Thoracic aorta (tissue), 2 donors: Measurements from ENCODE around the gene MCF2L2. TPM values are rescaled to one million over a fixed set of nuclear protein-coding genes. Genes with fewer than 3 reads are reported as not detected.

Experiments
- ATAC-seq: fragments of 150-250 bp; one replicate; pipeline ENCODE4 v1.8.0; 2017; ENCODE audit warnings: low read depth; ENCODE audit not compliant: insufficient number of reproducible peaks, low FRiP score
- DNase-seq: peaks from one replicate; pipeline ENCODE4 v3.0.0-alpha.2; 2020; ENCODE audit warnings: low spot score
- H3K27ac ChIP-seq, 2 donors: fragments of 200-600 bp; sonication (generic); 1 replicate in 1 of 2; 2 replicates in 1 of 2; pipeline ENCODE4 v1.5.1; 2016; ENCODE audit warnings: mild to moderate bottlenecking in 2 of 2, moderate library complexity in 2 of 2
- H3K27me3 ChIP-seq: fragments of 200-600 bp; sonication (generic); replicated peaks from 2 replicates; pipeline ENCODE4 v1.6.0; 2016; ENCODE audit warnings: mild to moderate bottlenecking; ENCODE audit not compliant: insufficient read depth
- H3K36me3 ChIP-seq: fragments of 200-600 bp; sonication (generic); one replicate; pipeline ENCODE4 v1.5.1; 2016
- H3K4me1 ChIP-seq, 2 donors: fragments of 200-600 bp; sonication (generic); 1 replicate in 1 of 2; 2 replicates in 1 of 2; pipeline versions ENCODE4 v1.5.1 to v1.6.0; 2016; ENCODE audit warnings: low read depth in 2 of 2, mild to moderate bottlenecking in 1 of 2; ENCODE audit not compliant: control insufficient read depth in 1 of 2
- H3K4me3 ChIP-seq: fragments of 200-600 bp; sonication (generic); 2 replicates; pipeline ENCODE4 v1.5.1; 2016; ENCODE audit warnings: mild to moderate bottlenecking
- H3K9me3 ChIP-seq: fragments of 200-600 bp; sonication (generic); 2 replicates; pipeline ENCODE4 v1.5.1; 2016
- CTCF ChIP-seq: fragments of 200-600 bp; sonication (generic); IDR thresholded peaks from one replicate; pipeline ENCODE4 v1.5.1; 2019; ENCODE audit warnings: antibody characterized with exemption
- total RNA-seq, 2 donors: library from RNA; depleted of rRNA; stranded (reverse); fragments of >200 nt; gene quantifications; one replicate each; pipeline versions ENCODE4 v1.1.0 to v1.2.3, GENCODE V29; 2016

MCF2L2 gene
- total RNA-seq, 2 donors from 2014 or later = 0.85 to 1.5 TPM

- Histone ChIP-seq H3K9me3 (no peaks in the 10 kb centered on the region), H3K4me1 (peaks cover 0 to 4% of the 10 kb centered on the region in 2 donors), H3K36me3 (no peaks in the 10 kb centered on the region), H3K4me3 (no peak overlapping the region), H3K27ac (no peak overlapping the region), H3K27me3 (no peaks in the 10 kb centered on the region)
- no peak for ATAC-seq
- no peak for DNase-seq
- TF ChIP-seq CTCF = no peak
Measured at GRCh38 chr3:183293966-183294365, 134.5 kb downstream of the MCF2L2 start.

GRCh38 chr3:183291497-183292031 lies 136.9 kb downstream of the MCF2L2 start:
- ATAC-seq (no peak), DNase-seq (no peak)
- TF ChIP-seq CTCF = no peak
- Histone ChIP-seq H3K36me3 (no peaks in the 10 kb centered on the region), H3K4me3 (no peak overlapping the region), H3K27ac (no peak overlapping the region), H3K9me3 (no peaks in the 10 kb centered on the region), H3K4me1 (peaks cover 2 to 19% of the 10 kb centered on the region in 2 donors), H3K27me3 (no peaks in the 10 kb centered on the region)

GRCh38 chr3:183290216-183290615 lies 138.2 kb downstream of the MCF2L2 start:
- no peak for DNase-seq
- H3K27ac ChIP-seq = no peak overlapping the region
- no peaks in the 10 kb centered on the region for H3K36me3 ChIP-seq
- ATAC-seq = no peak
- no peak overlapping the region for H3K4me3 ChIP-seq
- TF ChIP-seq CTCF = no peak
- peaks cover 11 to 31% of the 10 kb centered on the region in 2 donors for H3K4me1 ChIP-seq
- H3K9me3 ChIP-seq = no peaks in the 10 kb centered on the region
- H3K27me3 ChIP-seq = no peaks in the 10 kb centered on the region

- TF ChIP-seq CTCF = no peak
- Histone ChIP-seq H3K36me3 (no peaks in the 10 kb centered on the region), H3K9me3 (no peaks in the 10 kb centered on the region), H3K4me3 (no peak overlapping the region), H3K4me1 (peaks cover 14 to 43% of the 10 kb centered on the region in 2 donors), H3K27ac (peak overlapping the region; percentile 8 to 70), H3K27me3 (no peaks in the 10 kb centered on the region)
- ATAC-seq (no peak), DNase-seq (no peak)
Measured at GRCh38 chr3:183288117-183288516, 140.3 kb downstream of the MCF2L2 start.

- Histone ChIP-seq H3K27me3 (no peaks in the 10 kb centered on the region), H3K27ac (peak overlapping the region; percentile 70 to 81), H3K9me3 (no peaks in the 10 kb centered on the region), H3K36me3 (no peaks in the 10 kb centered on the region), H3K4me1 (peaks cover 14 to 43% of the 10 kb centered on the region in 2 donors), H3K4me3 (no peak overlapping the region)
- TF ChIP-seq CTCF = no peak
- peak; percentile 21 for DNase-seq
- peak; percentile 73 for ATAC-seq
Measured at GRCh38 chr3:183287301-183287971, 141.0 kb downstream of the MCF2L2 start.
